COLO668 (cell line): ENCODE data around the gene NUP37.
"Not testable (repeated sequence)": the region's sequence is repeated elsewhere in the genome, so short reads cannot be mapped to it uniquely, and the experiment has no call there.

ENCODE experiments used
- DNase-seq: peaks from one replicate; lab custom pipeline; 2025; ENCODE audit not compliant: unreplicated experiment; lab: John Stamatoyannopoulos, UW

The NUP37 gene, protein sequence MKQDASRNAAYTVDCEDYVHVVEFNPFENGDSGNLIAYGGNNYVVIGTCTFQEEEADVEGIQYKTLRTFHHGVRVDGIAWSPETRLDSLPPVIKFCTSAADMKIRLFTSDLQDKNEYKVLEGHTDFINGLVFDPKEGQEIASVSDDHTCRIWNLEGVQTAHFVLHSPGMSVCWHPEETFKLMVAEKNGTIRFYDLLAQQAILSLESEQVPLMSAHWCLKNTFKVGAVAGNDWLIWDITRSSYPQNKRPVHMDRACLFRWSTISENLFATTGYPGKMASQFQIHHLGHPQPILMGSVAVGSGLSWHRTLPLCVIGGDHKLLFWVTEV

DNA sequence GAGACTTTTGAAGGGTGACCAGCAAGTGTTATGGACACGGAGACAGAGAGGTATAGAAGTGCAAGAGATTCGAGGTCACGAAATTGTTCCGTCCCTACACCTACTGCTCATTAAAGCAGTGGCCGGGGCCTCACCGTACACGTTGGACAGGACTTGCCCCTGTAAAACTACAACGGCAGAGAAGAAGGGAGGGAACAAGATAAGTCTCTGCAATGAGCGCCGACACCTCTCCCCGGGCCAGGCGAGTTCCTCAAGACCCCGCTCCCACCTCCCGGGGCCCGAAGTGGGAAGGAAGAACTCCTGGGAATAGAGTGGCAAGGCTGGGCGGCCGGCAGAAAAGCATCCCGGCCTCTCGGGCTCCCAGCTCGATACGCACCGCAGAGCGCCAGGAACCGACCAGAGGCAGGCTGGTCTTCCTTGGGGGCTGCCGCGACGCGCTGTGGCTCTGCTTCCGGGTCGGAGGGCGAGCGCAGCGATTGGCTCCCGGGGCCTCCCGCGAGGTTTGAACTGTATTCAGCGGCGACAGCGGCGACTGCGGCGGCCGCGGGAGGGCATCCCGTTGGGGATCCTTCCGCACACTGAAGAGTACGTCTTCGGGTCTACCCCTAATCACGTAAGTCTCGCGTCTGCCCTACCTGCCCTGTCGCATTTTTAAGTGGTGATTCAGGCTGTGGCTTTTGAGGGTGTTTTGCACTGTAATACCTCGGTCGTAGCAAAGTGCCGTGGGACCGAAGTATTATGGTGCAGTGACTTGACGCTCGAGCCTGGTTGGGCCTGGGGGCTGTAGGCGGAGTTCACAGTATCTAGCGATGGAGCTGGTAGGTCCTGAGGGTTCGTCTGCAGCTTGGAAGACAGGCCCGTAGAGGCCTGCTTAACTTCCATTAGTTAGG is at the start of gene NUP37, which contains the start of gene PARPBP:
TSS of gene NUP37 (minus strand) at position 441 of the 890 bp plus-strand sequence. CDS start 1,596 bp downstream, outside the sequence.
TSS of gene PARPBP (plus strand) at position 510 of the 890 bp plus-strand sequence. CDS start 3,706 bp downstream, outside the sequence.
- peak; percentile 96 for DNase-seq

DNA sequence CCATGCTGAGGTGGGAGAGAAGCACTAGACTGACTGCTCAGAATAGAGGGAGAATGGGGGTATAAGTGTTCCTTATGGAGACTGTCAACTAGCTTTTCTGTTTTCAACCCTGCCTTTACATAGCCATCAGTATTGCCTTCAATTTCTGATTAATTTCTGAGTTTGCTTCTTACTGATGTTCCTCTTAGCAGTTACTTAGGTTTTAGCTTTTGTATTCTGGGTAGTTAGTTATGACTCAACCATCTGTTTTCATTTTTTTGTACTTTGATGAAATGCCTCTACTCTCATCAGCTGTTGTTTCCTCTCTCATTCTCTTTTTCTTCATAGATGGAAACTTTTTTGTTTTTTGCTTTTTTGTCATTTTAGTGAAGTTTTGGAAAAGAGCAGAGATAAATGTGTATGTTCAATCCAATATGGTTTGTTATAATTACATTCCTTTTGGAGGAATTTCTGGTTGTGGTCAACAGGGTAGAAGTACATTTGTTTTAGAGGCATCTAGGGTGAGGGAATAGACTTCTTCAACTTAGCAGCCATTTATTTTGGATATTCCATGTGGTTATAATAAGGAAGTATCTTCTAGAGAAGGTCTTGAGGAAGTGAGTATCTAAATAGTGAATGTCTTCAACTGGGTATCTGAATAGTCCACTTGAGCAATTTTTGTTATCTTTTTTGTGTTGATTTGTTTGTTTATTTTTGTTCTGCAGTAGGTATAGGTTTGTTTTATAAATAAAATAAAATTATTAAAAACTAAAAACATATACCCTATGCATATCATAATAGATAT is 48.1 kb upstream of the NUP37 start:
- DNase-seq = no peak

DNA sequence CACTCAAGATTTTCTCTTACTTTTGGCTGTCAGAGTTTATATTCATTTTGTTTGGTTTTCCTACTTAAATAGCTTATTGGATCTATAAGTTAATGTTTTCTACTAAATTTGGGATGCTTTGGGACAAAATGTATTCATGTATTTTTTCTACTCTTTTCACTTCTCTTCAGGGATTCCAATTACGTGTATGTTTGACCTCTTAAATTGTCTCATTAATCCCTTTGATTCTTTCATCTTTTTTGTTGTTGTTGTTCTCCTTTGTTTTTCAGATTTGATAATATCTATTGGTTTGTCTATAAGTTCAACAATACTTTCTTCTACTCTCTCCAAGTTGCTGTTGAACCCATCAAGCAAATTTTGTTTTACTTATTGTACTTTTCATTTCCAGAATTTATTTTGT is 43.5 kb upstream of the NUP37 start:
- DNase-seq = no peak

DNA sequence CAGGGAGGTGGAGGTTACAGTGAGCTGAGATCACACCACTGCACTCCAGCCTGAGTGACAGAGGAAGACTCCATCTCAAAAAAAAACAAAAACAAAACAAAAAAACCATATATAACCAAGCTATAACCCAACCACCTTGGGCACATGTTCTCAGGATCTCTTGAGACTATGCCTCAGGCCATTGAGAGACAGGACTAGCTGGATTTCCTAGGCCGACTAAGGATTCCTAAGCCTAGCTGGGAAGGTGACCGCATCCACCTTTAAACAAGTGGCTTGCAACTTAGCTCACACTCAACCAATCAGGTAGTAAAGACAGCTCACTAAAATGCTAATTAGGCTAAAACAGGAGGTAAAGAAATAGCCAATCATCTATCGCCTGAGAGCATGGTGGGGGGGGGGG is 35.3 kb upstream of the NUP37 start:
- DNase-seq = not testable (repeated sequence)

DNA sequence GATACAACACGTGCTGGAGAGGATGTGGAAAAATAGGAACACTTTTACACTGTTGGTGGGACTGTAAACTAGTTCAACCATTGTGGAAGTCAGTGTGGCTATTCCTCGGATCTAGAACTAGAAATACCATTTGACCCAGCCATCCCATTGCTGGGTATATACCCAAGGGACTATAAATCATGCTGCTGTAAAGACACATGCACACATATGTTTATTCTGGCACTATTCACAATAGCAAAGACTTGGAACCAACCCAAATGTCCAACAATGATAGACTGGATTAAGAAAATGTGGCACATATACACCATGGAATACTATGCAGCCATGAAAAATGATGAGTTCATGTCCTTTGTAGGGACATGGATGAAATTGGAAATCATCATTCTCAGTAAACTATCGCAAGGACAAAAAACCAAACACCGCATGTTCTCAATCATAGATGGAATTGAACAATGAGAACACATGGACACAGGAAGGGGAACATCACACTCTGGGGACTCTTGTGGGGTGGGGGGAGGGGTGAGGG is 27.2 kb upstream of the NUP37 start:
- not testable (repeated sequence) for DNase-seq

DNA sequence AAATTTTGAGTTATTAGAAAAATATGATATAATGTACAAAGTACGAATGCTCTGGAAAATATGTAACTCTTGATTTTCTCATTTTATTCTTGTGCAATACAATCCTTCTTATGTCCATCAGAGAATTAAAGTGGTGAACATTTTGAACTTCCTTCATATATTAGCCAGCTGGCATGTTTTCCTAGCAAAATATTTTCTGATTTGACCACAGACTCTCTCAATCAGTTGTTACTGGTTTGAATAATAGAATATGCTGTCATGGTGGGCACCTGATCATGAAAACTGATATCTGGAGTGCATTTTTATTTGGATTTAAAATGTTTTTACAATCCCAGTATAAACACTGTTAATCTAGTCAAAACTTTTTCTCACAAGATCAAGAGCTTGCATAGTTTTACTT is 24.3 kb upstream of the NUP37 start:
- DNase-seq = no peak

DNA sequence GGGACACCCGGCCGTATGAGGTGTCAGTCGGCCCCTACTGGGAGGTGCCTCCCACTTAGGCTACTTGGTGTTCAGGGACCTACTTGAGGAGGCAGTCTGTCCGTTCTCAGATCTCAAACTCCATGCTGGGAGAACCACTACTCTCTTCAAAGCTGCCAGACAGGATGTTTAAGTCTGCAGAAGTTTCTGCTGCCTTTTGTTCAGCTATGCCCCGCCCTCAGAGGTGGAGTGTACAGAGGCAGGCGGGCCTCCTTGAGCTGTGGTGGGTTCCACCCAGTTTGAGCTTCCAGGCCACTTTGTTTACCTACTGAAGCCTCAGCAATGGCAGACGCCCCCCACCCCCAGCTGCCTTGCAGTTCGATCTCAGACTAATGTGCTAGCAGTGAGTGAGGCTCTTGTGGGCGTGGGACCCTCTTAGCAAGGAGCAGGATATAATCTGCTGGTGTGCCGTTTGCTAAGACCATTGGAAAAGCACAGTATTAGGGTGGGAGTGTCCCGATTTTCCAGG is 23.0 kb upstream of the NUP37 start:
- DNase-seq = not testable (repeated sequence)

DNA sequence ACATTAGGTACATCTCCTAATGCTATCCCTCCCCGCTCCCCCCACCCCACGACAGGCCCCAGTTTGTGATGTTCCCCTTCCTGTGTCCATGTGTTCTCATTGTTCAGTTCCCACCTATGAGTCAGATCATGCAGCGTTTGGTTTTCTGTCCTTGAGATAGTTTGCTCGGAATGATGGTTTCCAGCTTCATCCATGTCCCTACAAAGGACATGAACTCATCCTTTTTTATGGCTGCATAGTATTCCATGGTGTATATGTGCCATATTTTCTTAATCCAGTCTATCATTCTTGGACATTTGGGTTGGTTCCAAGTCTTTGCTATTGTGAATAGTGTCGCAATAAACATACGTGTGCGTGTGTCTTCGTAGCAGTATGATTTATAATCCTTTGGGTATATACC is 17.7 kb upstream of the NUP37 start:
- DNase-seq = not testable (repeated sequence)

DNA sequence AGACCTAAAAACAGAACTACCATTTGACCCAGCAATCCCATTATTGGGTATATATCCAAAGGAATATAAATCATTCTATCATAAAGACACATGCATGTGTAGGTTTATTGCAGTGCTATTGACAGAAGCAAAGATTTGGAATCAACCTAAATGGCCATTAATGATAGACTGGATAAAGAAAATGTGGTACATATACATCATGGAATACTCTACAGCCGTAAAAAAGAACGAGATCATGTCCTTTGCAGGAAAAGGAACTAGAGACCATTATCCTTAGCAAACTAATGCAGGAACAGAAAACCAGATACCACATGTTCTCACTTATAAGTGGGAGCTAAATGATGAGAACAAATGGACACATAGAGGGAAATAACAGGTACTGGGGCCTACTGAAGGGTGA is 11.5 kb upstream of the NUP37 start:
- DNase-seq = not testable (repeated sequence)

DNA sequence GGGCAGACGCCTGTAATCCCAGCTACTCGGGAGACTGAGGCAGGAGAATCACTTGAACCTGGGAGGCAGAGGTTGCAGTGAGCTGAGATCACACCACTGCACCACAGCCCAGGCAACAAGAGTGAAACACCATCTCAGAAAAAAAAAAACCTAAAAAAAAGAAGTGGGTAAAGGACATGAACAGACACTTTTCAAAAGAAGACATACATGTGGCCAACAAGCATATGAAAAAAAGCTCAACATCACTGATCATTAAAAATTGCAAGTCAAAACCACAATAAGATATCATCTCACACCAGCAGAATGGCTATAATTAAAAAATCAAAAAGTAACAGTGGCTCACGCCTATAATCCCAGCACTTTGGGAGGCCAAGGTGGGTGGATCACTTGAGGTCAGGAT is 10.8 kb upstream of the NUP37 start:
- DNase-seq = not testable (repeated sequence)

DNA sequence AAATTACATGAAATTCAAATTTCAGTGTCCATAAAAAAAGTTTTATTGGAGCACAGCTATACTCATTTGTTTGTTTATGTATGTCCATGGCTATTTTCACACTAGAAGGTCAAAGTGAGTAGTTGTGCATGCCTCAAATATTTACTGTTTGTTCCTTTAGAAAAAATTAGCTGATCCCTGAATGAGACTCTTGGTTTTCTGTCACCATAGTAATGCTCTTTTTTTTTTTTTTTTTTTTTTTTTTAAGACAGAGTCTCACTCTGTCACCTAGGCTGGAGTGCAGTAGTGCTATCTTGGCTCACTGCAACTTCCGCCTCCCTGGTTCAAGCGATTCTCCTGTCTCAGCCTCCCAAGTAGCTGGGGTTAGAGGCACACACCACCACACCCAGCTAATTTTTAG is 1.4 kb upstream of the NUP37 start:
- not testable (repeated sequence) for DNase-seq

DNA sequence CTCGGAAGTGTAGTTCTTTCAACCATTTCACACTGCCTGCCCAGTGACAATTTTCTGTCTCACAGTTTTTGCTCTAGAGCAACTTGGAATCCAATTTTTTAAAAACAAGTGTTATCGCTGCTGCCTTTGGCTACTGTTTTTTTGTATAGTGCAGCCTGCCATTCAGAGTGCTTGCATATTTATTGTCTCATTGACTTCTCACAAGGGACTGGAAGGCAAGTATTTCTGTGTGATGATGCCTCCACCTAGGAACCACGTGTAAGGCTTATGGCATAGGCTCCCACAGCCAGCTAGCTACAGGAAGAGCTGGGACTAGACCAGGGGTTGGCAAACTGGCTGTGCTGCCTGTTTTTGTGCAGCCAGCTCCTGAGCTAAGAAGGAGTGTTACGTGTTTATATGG is 972 bp upstream of the NUP37 start:
- DNase-seq = peak; percentile 21

DNA sequence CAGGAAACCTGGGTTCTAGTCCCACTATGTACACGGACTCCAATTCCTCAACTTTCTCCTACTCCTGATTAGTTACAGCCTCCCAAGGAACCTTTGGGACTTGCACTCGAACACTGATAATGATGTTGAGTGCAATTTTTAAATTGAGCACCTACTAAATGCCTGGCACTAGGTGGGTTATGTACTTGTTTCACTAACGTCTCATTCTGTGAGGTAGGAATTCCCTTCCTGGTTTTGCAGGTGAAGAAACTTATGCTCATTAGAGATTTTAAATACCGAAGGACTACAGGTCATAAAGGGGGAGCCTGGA is 605 bp upstream of the NUP37 start:
- no peak for DNase-seq

DNA sequence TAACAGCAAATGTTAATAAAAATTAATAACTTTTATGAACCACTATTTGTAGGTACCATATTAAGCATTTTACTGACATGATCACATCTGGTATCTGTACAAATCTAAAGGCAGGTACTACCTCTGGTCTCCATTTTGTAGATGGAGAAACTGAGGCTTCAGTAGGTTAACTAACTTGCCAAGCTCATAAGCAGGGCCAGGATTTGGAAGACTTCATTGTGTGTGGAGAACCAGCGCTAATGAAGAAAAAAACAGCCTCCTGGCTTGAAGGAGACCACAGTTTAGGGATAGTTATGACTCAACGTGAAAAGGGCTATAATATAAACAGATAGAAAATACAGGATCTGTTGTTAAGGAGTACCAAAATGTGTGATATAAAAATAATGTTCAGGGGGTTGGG is 1.0 kb downstream of the NUP37 start:
- DNase-seq = no peak

DNA sequence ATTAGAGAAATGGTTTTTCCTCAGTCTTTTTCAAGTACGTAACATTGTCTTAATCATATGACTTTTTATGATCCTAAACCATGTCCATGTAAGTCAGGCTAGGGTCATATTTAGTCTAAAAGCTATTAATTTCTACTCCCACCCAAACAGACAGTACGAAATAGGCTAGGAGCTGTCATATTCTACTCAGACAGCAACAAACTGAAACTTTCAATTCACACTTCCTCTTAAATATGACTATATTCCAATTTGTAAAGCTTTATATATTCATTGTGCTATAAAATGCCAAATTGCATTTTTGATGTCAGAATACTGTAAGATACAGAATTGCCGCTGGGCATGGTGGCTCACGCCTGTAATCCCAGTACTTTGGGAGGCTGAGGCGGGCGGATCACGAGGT is 3.5 kb downstream of the NUP37 start:
- no peak for DNase-seq

DNA sequence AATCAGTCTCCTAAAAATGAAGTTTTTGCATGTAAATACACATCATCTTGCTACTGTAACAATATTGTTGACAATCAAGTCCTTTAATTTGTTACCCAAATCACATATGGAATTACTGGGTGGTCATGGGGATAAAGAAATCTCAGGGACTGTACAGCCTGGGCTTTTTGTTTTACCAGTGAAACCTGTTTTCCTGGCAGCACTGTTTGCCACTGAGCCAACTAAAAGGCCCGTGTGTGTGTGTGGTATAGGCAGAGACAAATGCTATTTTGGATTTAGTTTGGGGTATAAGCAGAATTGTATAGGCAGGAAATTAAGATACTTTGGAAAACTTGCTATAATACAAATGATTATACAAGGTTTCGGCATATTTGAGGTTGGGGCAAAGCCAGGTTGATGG is 5.7 kb downstream of the NUP37 start:
- DNase-seq = no peak

DNA sequence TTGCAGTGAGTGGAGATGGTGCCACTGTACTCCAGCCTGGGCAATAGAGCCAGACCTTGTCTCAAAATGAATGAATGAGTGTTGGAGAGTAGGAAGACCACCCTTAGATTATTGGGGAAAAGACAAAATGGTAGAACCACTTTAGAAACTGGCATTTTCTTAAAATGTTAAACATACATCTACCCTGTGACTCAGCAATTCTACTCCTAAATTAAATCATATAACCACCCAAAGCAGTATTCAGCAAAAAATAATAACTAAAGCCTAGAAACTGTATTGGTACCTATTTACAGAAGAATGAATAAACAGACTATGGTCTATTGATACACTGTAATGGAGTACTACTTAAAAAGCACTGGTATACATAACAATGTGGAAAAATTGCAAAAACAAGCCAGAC is 9.1 kb downstream of the NUP37 start:
- no peak for DNase-seq

DNA sequence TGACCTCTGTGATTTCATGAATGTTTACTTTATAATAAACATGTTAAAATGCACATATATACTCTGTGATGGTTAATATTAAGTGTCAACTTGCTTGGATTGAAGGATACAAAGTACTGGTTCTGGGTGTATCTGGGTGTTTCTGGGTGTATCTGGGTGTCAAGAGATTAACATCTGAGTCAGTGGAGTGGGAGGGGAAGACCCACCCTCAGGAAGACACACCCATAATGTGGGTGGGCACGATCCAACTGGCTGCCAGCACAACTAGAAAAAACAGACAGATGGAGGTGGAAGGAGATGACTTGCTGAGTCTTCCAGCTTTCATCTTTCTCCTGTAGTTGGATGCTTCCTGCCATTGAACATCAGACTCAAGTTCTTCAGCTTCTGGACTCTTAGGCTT is 11.9 kb downstream of the NUP37 start:
- no peak for DNase-seq

DNA sequence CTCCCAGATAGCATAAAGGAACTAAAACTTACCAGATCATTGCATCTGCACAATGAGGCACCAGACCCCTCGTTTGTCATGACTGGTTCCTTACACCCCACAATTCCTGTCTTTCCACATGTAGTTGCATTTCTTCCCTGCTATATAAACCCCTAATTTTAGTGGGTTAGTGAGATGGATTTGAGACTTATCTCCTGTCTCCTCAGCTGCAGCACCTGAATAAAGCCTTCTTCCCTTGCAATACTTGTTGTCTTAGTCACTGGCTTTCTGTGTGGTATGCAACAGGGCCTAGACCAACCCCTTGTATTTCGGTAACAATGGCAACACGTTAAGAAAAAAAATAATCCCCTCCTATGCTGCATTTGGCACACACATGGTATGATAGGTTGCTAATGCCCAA is 13.0 kb downstream of the NUP37 start:
- no peak for DNase-seq

DNA sequence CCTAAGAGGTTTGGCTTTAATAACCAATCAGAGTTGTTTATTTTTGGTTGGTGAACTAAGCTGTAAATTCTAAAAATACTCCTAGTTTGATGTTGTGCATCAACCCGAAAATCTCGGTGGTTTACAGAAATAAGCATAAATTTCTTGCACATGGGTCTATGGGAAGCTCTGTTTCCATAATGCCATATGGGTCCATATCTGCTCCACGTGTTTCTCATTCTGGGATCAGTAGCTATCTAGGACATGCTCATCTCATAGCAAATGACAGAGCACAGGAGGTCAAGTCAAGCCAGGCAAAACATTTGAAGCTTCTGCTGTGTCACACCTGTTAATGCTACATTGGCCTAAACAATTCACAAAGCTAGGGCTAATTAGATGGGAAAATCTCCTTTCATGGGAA is 23.1 kb downstream of the NUP37 start:
- no peak for DNase-seq

DNA sequence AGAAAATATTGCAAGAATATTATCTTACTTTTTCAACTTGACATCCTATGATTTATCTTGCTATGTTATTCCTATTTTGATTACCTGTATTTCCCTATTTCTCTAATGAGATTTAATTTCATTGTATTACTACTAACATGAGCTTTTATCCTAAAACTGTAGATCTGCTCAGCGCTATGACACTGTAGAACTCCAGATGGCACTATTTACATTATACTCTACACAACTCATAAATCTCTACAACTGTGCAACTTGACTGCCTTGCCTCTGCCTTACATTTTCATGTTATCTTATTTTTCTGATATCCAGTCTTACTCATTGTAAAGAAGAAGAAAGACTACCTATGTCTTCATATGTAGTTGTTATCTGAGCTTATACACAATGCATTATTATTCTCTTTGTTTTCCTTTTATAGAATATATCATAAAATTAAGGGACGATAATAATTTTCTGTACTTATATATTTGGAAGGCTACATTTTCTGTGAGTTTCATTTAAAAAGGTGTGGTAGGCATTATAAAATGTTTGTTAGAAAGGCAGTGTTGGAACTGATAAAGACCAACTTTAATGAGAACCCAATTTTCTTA is 24.1 kb downstream of the NUP37 start:
- no peak for DNase-seq
